HT1080 (cell line): ENCODE results near the gene ADNP. TPM values are rescaled to one million over a fixed set of nuclear protein-coding genes. Genes with fewer than 3 reads are reported as not detected.
"Not testable (repeated sequence)": the region's sequence is repeated elsewhere in the genome, so short reads cannot be mapped to it uniquely, and the experiment has no call there.

Source experiments
- DNase-seq: peaks from one replicate; pipeline ENCODE4 v3.0.0-alpha.2; 2015; ENCODE audit warnings: low read depth
- total RNA-seq: library from RNA; depleted of rRNA; stranded (reverse); fragments of >200 nt; shearing (Covaris generic); gene quantifications from 2 replicates; pipeline ENCODE4 v1.2.3, GENCODE V29; 2014

The ADNP gene
- total RNA-seq, 1 experiment from 2014 or later = 21.4 TPM

- DNase-seq = no peak
Measured at GRCh38 chr20:50903353-50904051, 27.7 kb downstream of the ADNP start.

GRCh38 chr20:50901301-50901700, 29.9 kb downstream of the ADNP start:
- DNase-seq = no peak

- no peak for DNase-seq
Measured at GRCh38 chr20:50900261-50900660, 31.0 kb downstream of the ADNP start.

GRCh38 chr20:50898475-50898874, 32.8 kb downstream of the ADNP start:
- DNase-seq = no peak

GRCh38 chr20:50895111-50895830, 36.0 kb downstream of the ADNP start:
- DNase-seq = no peak

- DNase-seq = no peak
Measured at GRCh38 chr20:50893620-50894019, 37.6 kb downstream of the ADNP start.

- no peak for DNase-seq
Measured at GRCh38 chr20:50892394-50892793, 38.8 kb downstream of the ADNP start.

GRCh38 chr20:50891138-50891537, 40.1 kb downstream of the ADNP start:
- no peak for DNase-seq

GRCh38 chr20:50887576-50887975, 43.7 kb downstream of the ADNP start:
- DNase-seq = no peak

GRCh38 chr20:50886184-50886790, 45.0 kb downstream of the ADNP start:
- DNase-seq = peak; percentile 11

GRCh38 chr20:50885781-50886180, 45.5 kb downstream of the ADNP start:
- DNase-seq = no peak

GRCh38 chr20:50885068-50885467, 46.2 kb downstream of the ADNP start:
- DNase-seq = no peak

GRCh38 chr20:50883856-50884255, 47.4 kb downstream of the ADNP start:
- DNase-seq = no peak

- DNase-seq = not testable (repeated sequence)
Measured at GRCh38 chr20:50881759-50882424, 49.3 kb downstream of the ADNP start.

GRCh38 chr20:50879649-50880550, 51.3 kb downstream of the ADNP start:
- DNase-seq = no peak

GRCh38 chr20:50877232-50877743, 53.9 kb downstream of the ADNP start:
- no peak for DNase-seq

GRCh38 chr20:50876816-50877215, 54.4 kb downstream of the ADNP start:
- no peak for DNase-seq

- DNase-seq = no peak
Measured at GRCh38 chr20:50876063-50876685, 55.1 kb downstream of the ADNP start.

GRCh38 chr20:50874758-50875665, 56.2 kb downstream of the ADNP start:
- no peak for DNase-seq
